HepG2 (cell line): Measurements from ENCODE around the gene ANKRD42. TPM values are rescaled to one million over a fixed set of nuclear protein-coding genes. Genes with fewer than 3 reads are reported as not detected.
A peak's percentile ranks its signal among the peaks of the same experiment; 100 is the strongest.

Experiments
- ARHGAP35 ChIP-seq: sonication (generic); formaldehyde crosslinking; IDR thresholded peaks from 2 replicates; pipeline ENCODE4 v1.9.0; 2022; ENCODE audit warnings: mild to moderate bottlenecking, inconsistent platforms, moderate library complexity, missing genetic modification reagents, borderline replicate concordance
- ATF7 ChIP-seq, 2 experiments: fragments of 450-650 bp in 1 of 2; sonication (generic) in 1 of 2; formaldehyde crosslinking in 1 of 2; IDR thresholded peaks; 2 replicates each; pipeline versions ENCODE4 v1.4.0 to v1.6.1; 2016 to 2020; ENCODE audit warnings: antibody characterized with exemption in 1 of 2, mild to moderate bottlenecking in 1 of 2, missing genetic modification reagents in 1 of 2
- FOXA1 ChIP-seq, 2 experiments: fragments of 450-650 bp in 1 of 2; sonication (generic) in 1 of 2; formaldehyde crosslinking in 1 of 2; IDR thresholded peaks; 2 replicates each; pipeline versions ENCODE4 v1.4.0 to v1.6.1; 2016 to 2020; ENCODE audit warnings: missing genetic modification reagents in 1 of 2
- KDM6A ChIP-seq: IDR thresholded peaks from 2 replicates; pipeline ENCODE4 v1.6.1; 2016; ENCODE audit warnings: low read depth
- KLF9 ChIP-seq: IDR thresholded peaks from 2 replicates; pipeline ENCODE4 v1.6.1; 2016; ENCODE audit warnings: low read depth
- NCOA2 ChIP-seq: sonication (generic); formaldehyde crosslinking; IDR thresholded peaks from 2 replicates; pipeline ENCODE4 v1.8.0; 2022; ENCODE audit warnings: inconsistent platforms
- NFATC3 ChIP-seq: sonication (generic); formaldehyde crosslinking; IDR thresholded peaks from 2 replicates; pipeline ENCODE4 v1.5.1; 2020; ENCODE audit warnings: mild to moderate bottlenecking, missing genetic modification reagents
- NFKB2 ChIP-seq: sonication (generic); formaldehyde crosslinking; IDR thresholded peaks from 2 replicates; pipeline ENCODE4 v1.4.0; 2020; ENCODE audit warnings: missing genetic modification reagents, borderline replicate concordance
- RNF2 ChIP-seq: fragments of 450-650 bp; conservative IDR thresholded peaks from 2 replicates; pipeline ENCODE4 v1.6.1; 2016; ENCODE audit warnings: low read depth
- TAF1 ChIP-seq: sonication (generic); formaldehyde crosslinking; IDR thresholded peaks from 2 replicates; pipeline ENCODE4 v1.4.0; 2020; ENCODE audit warnings: missing genetic modification reagents
- ZNF589 ChIP-seq: sonication (generic); formaldehyde crosslinking; conservative IDR thresholded peaks from 2 replicates; pipeline ENCODE4 v1.8.0; 2022; ENCODE audit warnings: mild to moderate bottlenecking, moderate library complexity, missing genetic modification reagents
- polyA plus RNA-seq, 8 experiments: library from polyadenylated mRNA; depleted of rRNA in 3 of 8; stranded (reverse) in 7 of 8; unstranded in 1 of 8; fragments of >200 nt; fragmentation: Illumina TruSeq in 4 of 8; extraction: Trizol in 4 of 8; gene quantifications; 2 replicates each; pipeline versions ENCODE4 v1.2.1 to v1.2.3, GENCODE V29; 2011 to 2016; ENCODE audit warnings: low read depth in 4 of 8, missing spikeins in 1 of 8, mixed read lengths in 1 of 8; ENCODE audit not compliant: insufficient read depth in 1 of 8
- total RNA-seq, 5 experiments: library from RNA; depleted of rRNA; stranded (reverse); fragments of >200 nt; fragmentation: Illumina TruSeq; extraction: Trizol; gene quantifications; 2 replicates each; pipeline ENCODE4 v1.2.3, GENCODE V29; 2016; ENCODE audit warnings: low read depth in 1 of 5
- TF ChIP-seq, protein P1 (sequence below): sonication (generic); formaldehyde crosslinking; IDR thresholded peaks from 2 replicates; pipeline ENCODE4 v1.5.0; 2020; ENCODE audit warnings: mild to moderate bottlenecking, missing genetic modification reagents
- TF ChIP-seq, protein P2 (sequence below): sonication (generic); formaldehyde crosslinking; IDR thresholded peaks from 2 replicates; pipeline ENCODE4 v1.4.0; 2020; ENCODE audit warnings: missing genetic modification reagents, borderline replicate concordance
- TF ChIP-seq, protein P3 (sequence below): sonication (generic); formaldehyde crosslinking; IDR thresholded peaks from 2 replicates; pipeline ENCODE4 v1.8.1; 2023; ENCODE audit warnings: mild to moderate bottlenecking, missing genetic modification reagents
- TF ChIP-seq, protein P4 (sequence below): sonication (generic); formaldehyde crosslinking; IDR thresholded peaks from 2 replicates; pipeline ENCODE4 v1.4.0; 2020; ENCODE audit warnings: missing genetic modification reagents, borderline replicate concordance

ANKRD42 gene
- total and polyA plus RNA-seq, 2 of the 13 experiments (the other 11 are each of a cell fraction or from before 2014, with no cell fraction given), result 2.2 to 3.7 TPM

DNA sequence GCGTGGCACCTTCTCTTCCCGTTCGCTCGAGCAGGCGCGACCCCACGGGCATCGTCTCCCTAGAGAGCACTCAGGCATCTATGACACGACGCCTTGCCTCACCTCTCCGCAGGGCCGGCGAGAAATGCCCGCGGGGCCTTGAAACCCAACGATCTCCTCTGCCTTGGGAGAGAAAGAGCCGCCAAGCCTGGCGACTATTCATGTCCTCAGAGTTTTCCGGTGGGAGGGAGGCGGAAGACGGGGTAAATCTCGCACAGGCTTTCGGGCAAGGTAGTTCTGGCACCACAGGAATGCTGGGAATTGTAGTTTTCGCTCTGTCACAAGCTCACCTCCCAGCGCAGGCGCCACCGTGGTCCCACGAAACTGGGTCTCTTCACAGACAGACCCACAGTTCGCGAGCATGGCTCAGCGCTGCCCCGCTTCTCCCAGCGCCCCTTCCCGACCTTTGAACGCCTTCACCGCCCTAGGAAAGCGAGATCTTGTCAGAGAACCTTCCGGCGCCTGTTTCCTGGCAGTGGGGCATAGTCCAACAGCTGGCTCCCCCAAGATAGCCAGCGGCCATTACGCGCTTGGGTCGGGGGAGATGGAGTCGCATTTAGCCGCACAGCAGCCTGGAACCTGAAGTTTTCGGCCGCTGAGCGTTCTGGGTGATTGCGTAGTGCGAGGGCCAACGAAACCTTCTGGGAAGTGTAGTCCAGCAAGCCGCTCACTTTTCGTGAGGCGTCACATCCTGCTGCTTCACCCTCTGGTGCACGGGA is 92.4 kb downstream of the ANKRD42 start, which contains the start of gene CCDC90B (continued):
- TF ChIP-seq NFATC3 (CRISPR knock-in tag), result no peak
- TF ChIP-seq NCOA2 (CRISPR knock-in tag), result peak; percentile 23; the same call in 1 of the 2 replicates
- TF ChIP-seq KLF9 (CRISPR knock-in tag), result peak; percentile 47; the same call in 1 of the 2 replicates
- peak; percentile 39; the same call in 1 of the 2 replicates for TF ChIP-seq ATF7 (IDR thresholded peaks at IDR 0.05)
- TF ChIP-seq ATF7 (CRISPR knock-in tag; IDR thresholded peaks at IDR 0.05), result peak; percentile 87
- peak; percentile 69; the same call in 1 of the 2 replicates for TF ChIP-seq ZNF589
- TF ChIP-seq, protein P1, sequence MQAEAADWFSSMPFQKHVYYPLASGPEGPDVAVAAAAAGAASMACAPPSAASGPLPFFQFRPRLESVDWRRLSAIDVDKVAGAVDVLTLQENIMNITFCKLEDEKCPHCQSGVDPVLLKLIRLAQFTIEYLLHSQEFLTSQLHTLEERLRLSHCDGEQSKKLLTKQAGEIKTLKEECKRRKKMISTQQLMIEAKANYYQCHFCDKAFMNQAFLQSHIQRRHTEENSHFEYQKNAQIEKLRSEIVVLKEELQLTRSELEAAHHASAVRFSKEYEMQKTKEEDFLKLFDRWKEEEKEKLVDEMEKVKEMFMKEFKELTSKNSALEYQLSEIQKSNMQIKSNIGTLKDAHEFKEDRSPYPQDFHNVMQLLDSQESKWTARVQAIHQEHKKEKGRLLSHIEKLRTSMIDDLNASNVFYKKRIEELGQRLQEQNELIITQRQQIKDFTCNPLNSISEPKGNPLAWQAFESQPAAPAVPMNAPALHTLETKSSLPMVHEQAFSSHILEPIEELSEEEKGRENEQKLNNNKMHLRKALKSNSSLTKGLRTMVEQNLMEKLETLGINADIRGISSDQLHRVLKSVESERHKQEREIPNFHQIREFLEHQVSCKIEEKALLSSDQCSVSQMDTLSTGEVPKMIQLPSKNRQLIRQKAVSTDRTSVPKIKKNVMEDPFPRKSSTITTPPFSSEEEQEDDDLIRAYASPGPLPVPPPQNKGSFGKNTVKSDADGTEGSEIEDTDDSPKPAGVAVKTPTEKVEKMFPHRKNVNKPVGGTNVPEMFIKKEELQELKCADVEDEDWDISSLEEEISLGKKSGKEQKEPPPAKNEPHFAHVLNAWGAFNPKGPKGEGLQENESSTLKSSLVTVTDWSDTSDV (CRISPR knock-in tag), result no peak
- TF ChIP-seq KDM6A (CRISPR knock-in tag), result 0 out of 2 replicates have a peak, but pooled peaks have one; percentile 19
- TF ChIP-seq, protein P2, sequence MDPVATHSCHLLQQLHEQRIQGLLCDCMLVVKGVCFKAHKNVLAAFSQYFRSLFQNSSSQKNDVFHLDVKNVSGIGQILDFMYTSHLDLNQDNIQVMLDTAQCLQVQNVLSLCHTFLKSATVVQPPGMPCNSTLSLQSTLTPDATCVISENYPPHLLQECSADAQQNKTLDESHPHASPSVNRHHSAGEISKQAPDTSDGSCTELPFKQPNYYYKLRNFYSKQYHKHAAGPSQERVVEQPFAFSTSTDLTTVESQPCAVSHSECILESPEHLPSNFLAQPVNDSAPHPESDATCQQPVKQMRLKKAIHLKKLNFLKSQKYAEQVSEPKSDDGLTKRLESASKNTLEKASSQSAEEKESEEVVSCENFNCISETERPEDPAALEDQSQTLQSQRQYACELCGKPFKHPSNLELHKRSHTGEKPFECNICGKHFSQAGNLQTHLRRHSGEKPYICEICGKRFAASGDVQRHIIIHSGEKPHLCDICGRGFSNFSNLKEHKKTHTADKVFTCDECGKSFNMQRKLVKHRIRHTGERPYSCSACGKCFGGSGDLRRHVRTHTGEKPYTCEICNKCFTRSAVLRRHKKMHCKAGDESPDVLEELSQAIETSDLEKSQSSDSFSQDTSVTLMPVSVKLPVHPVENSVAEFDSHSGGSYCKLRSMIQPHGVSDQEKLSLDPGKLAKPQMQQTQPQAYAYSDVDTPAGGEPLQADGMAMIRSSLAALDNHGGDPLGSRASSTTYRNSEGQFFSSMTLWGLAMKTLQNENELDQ, result no peak
- peak; percentile 93 for TF ChIP-seq TAF1 (CRISPR knock-in tag)
- peak; percentile 90; the same call in 1 of the 2 replicates for TF ChIP-seq NFKB2
- TF ChIP-seq, protein P3, sequence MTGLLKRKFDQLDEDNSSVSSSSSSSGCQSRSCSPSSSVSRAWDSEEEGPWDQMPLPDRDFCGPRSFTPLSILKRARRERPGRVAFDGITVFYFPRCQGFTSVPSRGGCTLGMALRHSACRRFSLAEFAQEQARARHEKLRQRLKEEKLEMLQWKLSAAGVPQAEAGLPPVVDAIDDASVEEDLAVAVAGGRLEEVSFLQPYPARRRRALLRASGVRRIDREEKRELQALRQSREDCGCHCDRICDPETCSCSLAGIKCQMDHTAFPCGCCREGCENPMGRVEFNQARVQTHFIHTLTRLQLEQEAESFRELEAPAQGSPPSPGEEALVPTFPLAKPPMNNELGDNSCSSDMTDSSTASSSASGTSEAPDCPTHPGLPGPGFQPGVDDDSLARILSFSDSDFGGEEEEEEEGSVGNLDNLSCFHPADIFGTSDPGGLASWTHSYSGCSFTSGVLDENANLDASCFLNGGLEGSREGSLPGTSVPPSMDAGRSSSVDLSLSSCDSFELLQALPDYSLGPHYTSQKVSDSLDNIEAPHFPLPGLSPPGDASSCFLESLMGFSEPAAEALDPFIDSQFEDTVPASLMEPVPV (CRISPR knock-in tag), result no peak; the same call in 1 of the 2 replicates
- TF ChIP-seq, protein P4, sequence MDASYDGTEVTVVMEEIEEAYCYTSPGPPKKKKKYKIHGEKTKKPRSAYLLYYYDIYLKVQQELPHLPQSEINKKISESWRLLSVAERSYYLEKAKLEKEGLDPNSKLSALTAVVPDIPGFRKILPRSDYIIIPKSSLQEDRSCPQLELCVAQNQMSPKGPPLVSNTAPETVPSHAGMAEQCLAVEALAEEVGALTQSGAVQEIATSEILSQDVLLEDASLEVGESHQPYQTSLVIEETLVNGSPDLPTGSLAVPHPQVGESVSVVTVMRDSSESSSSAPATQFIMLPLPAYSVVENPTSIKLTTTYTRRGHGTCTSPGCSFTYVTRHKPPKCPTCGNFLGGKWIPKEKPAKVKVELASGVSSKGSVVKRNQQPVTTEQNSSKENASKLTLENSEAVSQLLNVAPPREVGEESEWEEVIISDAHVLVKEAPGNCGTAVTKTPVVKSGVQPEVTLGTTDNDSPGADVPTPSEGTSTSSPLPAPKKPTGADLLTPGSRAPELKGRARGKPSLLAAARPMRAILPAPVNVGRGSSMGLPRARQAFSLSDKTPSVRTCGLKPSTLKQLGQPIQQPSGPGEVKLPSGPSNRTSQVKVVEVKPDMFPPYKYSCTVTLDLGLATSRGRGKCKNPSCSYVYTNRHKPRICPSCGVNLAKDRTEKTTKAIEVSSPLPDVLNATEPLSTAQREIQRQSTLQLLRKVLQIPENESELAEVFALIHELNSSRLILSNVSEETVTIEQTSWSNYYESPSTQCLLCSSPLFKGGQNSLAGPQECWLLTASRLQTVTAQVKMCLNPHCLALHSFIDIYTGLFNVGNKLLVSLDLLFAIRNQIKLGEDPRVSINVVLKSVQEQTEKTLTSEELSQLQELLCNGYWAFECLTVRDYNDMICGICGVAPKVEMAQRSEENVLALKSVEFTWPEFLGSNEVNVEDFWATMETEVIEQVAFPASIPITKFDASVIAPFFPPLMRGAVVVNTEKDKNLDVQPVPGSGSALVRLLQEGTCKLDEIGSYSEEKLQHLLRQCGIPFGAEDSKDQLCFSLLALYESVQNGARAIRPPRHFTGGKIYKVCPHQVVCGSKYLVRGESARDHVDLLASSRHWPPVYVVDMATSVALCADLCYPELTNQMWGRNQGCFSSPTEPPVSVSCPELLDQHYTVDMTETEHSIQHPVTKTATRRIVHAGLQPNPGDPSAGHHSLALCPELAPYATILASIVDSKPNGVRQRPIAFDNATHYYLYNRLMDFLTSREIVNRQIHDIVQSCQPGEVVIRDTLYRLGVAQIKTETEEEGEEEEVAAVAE (CRISPR knock-in tag), result peak; percentile 58; the same call in 1 of the 2 replicates
- TF ChIP-seq RNF2, result 0 out of 2 replicates have a peak, but pooled peaks have one; percentile 17
- TF ChIP-seq FOXA1 (IDR thresholded peaks at IDR 0.05), result no peak
- no peak for TF ChIP-seq FOXA1 (CRISPR knock-in tag; IDR thresholded peaks at IDR 0.05)
- TF ChIP-seq ARHGAP35, result peak; percentile 74; the same call in 1 of the 2 replicates
